ENCODE data around the gene CELA2A. TPM values are rescaled to one million over a fixed set of nuclear protein-coding genes. Genes with fewer than 3 reads are reported as not detected.
"Not testable (repeated sequence)": the region's sequence is repeated elsewhere in the genome, so short reads cannot be mapped to it uniquely, and the experiment has no call there.

Gene CELA2A
- total RNA-seq, 4 donors from 2014 or later = not detected

DNA sequence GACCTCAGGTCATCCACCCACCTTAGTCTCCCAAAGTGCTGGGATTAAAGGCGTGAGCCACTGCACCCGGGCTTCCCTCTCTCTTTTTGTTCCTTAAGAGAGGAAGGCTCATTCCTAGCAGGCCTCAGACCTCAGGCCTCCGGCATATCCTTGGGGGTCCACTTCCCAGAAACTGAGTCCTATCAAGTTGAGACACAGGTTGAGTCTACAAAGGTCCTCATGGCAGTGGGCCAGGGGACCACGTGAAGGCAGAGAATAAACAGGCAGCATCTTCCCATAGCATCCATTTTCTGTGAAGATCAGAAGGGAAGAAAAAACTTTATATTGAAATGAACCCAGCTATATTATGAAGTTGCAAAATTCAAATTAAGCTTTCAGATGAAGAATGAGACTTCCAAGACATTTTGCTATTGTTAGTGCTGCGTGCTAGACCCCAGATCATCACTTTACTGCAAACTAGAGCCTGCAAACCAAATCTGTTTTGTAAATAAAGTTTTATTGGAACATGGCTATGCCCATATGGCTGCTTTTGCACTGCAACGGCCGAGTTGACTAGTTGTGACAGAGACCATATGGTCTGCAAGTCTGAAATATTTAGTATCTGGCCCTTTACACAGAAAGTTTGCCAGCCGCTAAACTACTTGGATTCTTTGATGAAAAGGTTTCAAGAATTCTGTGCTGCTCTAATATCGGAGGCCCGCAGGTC lies 3.5 kb upstream of the CELA2A start:
- H3K4me3 ChIP-seq (ENCODE audit: low read depth, poor library complexity, severe bottlenecking) = no peak overlapping the region
- intact Hi-C loops (cut with DNase I; ENCODE audit: low total_unique reads) = no loop called here
- TF ChIP-seq, protein P1, sequence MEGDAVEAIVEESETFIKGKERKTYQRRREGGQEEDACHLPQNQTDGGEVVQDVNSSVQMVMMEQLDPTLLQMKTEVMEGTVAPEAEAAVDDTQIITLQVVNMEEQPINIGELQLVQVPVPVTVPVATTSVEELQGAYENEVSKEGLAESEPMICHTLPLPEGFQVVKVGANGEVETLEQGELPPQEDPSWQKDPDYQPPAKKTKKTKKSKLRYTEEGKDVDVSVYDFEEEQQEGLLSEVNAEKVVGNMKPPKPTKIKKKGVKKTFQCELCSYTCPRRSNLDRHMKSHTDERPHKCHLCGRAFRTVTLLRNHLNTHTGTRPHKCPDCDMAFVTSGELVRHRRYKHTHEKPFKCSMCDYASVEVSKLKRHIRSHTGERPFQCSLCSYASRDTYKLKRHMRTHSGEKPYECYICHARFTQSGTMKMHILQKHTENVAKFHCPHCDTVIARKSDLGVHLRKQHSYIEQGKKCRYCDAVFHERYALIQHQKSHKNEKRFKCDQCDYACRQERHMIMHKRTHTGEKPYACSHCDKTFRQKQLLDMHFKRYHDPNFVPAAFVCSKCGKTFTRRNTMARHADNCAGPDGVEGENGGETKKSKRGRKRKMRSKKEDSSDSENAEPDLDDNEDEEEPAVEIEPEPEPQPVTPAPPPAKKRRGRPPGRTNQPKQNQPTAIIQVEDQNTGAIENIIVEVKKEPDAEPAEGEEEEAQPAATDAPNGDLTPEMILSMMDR (IDR thresholded peaks at IDR 0.05) = no peak
- no peak for TF ChIP-seq POLR2A (IDR thresholded peaks at IDR 0.05)
- DNase-seq (ENCODE audit: low spot score in 2 of 2) = no peak
- 86 to 88% methylated on average over 10 of the region's 10 CpGs for WGBS, 2 donors

DNA sequence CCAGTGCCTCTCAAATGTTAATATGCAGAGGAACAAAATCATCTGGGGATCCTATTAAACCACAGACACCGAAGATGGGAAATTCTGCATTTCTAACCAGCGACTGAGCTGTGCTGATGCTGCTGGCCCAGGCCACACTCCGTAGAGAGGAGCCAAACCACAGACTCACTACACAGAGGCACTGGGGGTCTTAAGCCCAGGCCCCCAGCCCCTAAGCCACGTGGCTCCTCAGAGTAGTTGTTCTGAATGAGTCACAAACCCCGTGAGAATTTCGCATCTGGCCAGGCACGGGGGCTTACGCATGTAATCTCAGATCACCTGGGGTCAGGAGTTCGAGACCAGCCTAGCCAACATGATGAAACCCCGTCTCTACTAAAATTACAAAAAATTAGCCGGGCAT lies 2.8 kb upstream of the CELA2A start:
- DNase-seq (ENCODE audit: low spot score in 2 of 2) = no peak
- 84 to 88% methylated on average over 11 of the region's 11 CpGs for WGBS, 2 donors
- no peak for TF ChIP-seq POLR2A (IDR thresholded peaks at IDR 0.05)
- TF ChIP-seq, protein P1 (IDR thresholded peaks at IDR 0.05) = no peak
- intact Hi-C loops (cut with DNase I; ENCODE audit: low total_unique reads) = no loop called here
- no peak overlapping the region for H3K4me3 ChIP-seq (ENCODE audit: low read depth, poor library complexity, severe bottlenecking)

DNA sequence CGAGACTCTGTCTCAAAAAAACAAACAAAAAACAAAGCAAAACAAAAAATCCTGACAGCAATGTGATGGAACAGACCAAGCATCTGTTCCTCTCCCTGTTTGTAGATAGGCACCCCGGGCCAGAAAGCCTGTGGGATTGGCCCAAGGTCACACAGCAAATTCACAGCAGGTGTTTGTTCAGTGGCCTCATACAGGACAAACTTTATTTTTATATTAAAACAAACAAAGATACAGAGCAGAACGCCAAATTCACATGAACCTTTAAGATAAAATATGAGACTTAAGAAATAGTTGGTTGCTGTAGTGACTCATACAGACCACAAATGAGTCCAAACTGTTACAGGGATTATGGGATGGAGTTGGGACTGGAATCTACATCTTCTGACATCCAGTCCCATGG lies 2.3 kb upstream of the CELA2A start:
- 77 to 79% methylated on average over 3 of the region's 3 CpGs for WGBS, 2 donors

DNA sequence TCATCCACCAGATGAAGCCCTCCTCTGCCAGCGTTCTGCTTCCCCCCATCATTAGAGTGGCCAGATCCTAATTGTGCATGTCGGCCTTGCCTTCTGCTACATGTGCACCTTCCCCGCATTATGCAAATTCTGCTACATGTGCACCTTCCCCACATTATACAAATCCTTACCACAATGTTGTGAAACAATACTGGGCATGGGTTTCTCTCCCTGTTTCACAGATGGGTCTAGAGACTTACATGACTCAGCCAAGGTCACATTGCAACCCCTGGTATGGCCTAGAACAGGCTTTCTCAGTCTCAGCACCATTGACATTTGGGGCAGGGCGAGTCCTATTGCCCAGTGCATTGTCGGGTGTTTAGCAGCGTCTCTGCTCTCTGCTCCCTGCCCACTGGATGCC lies 1.0 kb upstream of the CELA2A start:
- intact Hi-C loops (cut with DNase I; ENCODE audit: low total_unique reads) = no loop called here
- no peak overlapping the region for H3K4me3 ChIP-seq (ENCODE audit: low read depth, poor library complexity, severe bottlenecking)
- TF ChIP-seq, protein P1 (IDR thresholded peaks at IDR 0.05) = no peak
- TF ChIP-seq POLR2A (IDR thresholded peaks at IDR 0.05) = no peak
- 87 to 92% methylated on average over 6 of the region's 6 CpGs for WGBS, 2 donors
- DNase-seq (ENCODE audit: low spot score in 2 of 2) = no peak

More for the DNA sequence above, 2.3 kb upstream of the CELA2A start:
- no peak overlapping the region for H3K4me3 ChIP-seq (ENCODE audit: low read depth, poor library complexity, severe bottlenecking)
- TF ChIP-seq, protein P1 (IDR thresholded peaks at IDR 0.05) = no peak
- no peak for TF ChIP-seq POLR2A (IDR thresholded peaks at IDR 0.05)
- no peak for DNase-seq (ENCODE audit: low spot score in 2 of 2)
- intact Hi-C loops (cut with DNase I; ENCODE audit: low total_unique reads) = no loop called here

DNA sequence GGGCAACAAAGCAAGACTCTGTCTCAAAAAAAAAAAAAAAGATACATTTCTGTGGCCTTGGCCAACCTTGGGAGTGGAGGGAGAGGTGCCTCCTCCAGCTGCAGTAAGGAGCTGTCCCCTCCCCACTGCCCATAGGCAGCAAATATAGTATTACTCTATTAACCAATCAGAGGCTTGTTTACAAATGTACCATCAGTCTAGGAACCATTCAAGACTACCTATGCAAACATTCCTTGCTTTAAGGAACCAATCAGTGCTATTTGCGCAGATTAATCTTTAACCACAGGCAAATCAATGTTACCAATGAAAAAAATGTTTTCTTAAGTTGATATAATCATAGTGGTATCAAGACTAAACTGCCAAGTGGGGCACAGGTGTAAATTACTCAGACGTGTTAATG lies 1.1 kb downstream of the CELA2A start:
- intact Hi-C loops (cut with DNase I; ENCODE audit: low total_unique reads) = no loop called here
- no peak for DNase-seq (ENCODE audit: low spot score in 2 of 2)
- no peak overlapping the region for H3K4me3 ChIP-seq (ENCODE audit: low read depth, poor library complexity, severe bottlenecking)
- 85% methylated on average over 2 of the region's 2 CpGs for WGBS, 2 donors
- TF ChIP-seq, protein P1 (IDR thresholded peaks at IDR 0.05) = no peak
- TF ChIP-seq POLR2A (IDR thresholded peaks at IDR 0.05) = no peak

DNA sequence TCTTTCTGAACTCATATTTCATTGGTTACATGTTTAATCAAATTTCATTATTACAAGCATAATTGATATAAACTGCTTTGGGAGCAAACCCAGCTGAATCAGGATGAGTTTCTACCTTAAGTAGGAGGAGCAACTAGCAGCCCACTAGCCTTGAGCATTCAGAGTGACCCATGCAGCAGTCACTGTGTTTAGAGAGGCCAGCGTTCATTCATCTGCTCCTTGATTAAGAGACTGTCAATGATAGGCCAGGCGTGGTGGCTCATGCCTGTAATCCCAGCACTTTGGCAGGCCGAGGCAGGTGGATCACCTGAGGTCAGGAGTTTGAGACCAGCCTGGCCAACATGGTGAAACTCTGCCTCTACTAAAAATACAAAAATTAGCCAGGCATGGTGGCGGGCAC lies 1.9 kb downstream of the CELA2A start:
- H3K4me3 ChIP-seq (ENCODE audit: low read depth, poor library complexity, severe bottlenecking); DNase-seq (ENCODE audit: low spot score in 2 of 2); intact Hi-C loops (cut with DNase I; ENCODE audit: low total_unique reads): not testable (repeated sequence)
- 86 to 93% methylated on average over 4 of the region's 4 CpGs for WGBS, 2 donors

Data from lower leg skin (tissue), 4 donors.